ENCODE data around the gene OR5A1. TPM values are rescaled to one million over a fixed set of nuclear protein-coding genes. Genes with fewer than 3 reads are reported as not detected.

OR5A1 gene
- not detected in 2 replicates for total RNA-seq (2014; rRNA removed; shearing (Covaris generic))

DNA sequence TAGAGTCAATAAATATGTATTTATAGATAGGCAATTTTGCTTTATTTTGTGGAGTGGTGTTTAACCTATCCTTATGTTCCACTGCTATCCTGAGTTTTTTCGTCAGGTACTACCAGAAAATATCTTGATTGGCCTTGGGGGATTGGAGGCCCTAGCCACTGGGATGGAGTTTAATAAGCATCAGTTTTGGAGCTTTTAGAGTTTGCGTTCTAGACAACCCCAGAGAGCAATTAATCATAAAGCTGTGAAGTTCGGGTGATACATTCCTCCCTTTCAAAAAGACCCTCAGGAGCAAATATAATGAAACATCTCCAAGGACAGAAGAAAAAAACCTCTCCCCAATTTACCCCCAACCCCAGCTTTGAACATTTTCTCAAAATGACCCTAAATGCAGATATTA lies at the start of gene OR5A1:
Gene OR5A1, plus strand, starts transcription at position 301 of the 400 bp plus-strand sequence. CDS start 6,700 bp downstream, outside the sequence.
- Histone ChIP-seq H3K36me3 (no peaks in the 10 kb centered on the region), H3K4me1 (no peaks in the 10 kb centered on the region)
- DNase-seq = no peak

DNA sequence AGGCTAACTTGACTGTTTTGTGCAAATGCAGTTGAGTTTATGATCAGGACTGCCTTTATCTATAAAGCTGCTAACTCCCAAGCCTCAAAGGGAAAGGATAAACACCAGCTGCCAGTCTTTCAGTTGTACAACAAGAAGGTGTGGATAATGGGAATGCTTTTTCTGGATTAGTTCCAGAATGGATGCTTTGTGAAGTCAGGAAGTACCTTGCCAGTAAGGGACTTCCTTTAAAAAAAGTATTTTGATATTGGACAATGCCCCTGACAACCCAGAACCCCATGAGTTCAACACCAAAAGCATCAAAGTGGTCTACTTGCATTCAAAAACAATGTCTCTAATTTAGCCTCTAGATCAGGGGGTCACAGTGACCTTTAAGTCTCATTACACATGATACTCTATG lies 42.1 kb upstream of the OR5A1 start:
- Histone ChIP-seq H3K27me3 (no peaks in the 10 kb centered on the region), H3K27ac (no peak overlapping the region), H3K9me3 (replicated peaks) (no peaks in the 10 kb centered on the region), H3K4me3 (no peak overlapping the region), H3K36me3 (no peaks in the 10 kb centered on the region), H3K4me1 (no peaks in the 10 kb centered on the region)
- no peak for DNase-seq

More for the DNA sequence above, at the start of gene OR5A1:
- no peak within 1 kb of the TSS for H3K4me3 ChIP-seq
- H3K27ac ChIP-seq = no peak within 1 kb of the TSS
- H3K27me3 ChIP-seq = no peaks in the 10 kb centered on the region; the same call in 1 of the 2 replicates
- H3K9me3 ChIP-seq (replicated peaks) = no peaks in the 10 kb centered on the region

DNA sequence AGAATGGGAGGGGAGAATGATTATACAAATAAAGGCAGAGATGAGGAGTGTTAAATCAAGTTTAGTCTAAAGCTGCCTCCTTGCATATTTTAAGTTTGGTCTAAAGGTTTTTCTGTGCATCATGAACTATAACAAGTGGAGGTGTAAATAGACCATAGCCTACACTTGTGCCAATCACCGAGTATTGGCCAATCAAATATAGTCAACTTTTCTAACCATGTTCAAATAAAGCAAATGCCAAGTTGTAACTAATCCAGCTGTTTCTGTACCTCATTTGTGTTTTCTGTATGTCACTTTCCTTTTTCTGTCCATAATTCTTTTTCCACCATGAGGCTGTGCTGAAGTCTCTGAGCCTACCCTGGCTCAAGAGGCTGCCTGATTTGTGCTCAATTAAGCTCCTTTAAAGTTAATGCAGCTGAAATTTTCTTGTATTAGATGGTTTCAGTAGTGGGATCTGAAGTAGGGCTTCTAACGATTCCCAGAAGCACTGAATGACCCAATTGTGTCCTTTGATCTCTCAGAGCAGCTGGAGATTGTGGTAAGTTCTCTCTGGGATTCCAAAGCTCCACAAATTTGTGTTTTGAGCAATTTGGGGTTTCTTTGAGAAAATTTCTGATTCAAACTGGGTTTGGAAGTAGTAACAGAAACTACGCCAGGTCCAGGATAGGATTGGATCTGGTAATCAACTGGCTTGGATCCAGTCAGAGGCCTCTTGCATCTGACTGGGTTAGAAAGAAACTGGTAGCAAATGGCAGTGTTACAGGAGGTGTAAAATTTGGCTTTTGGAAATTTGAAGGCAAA lies 35.6 kb upstream of the OR5A1 start:
- H3K27ac ChIP-seq = no peak overlapping the region
- DNase-seq = peak in 1 of 2 experiments; percentile 5
- H3K27me3 ChIP-seq = no peaks in the 10 kb centered on the region
- H3K4me1 ChIP-seq = no peaks in the 10 kb centered on the region
- no peaks in the 10 kb centered on the region for H3K36me3 ChIP-seq
- H3K9me3 ChIP-seq (replicated peaks) = no peaks in the 10 kb centered on the region
- no peak overlapping the region for H3K4me3 ChIP-seq

DNA sequence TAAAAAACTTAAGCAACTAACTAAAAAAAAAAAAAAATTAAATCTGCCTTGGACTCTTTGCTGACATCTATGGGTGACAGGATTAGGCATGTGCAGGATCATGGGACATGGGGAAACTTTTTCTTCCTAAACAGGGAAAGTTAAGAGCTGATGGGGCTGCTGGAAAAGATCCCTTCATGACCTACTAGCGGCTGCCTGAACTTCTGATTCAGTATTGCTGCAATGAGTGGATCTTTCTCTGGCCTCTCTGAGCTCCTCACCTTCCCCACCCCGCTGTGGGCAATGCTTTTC lies 35.1 kb upstream of the OR5A1 start:
- Histone ChIP-seq H3K9me3 (replicated peaks) (no peaks in the 10 kb centered on the region), H3K4me1 (no peaks in the 10 kb centered on the region), H3K36me3 (no peaks in the 10 kb centered on the region), H3K27me3 (no peaks in the 10 kb centered on the region), H3K27ac (no peak overlapping the region), H3K4me3 (no peak overlapping the region)
- no peak for DNase-seq

DNA sequence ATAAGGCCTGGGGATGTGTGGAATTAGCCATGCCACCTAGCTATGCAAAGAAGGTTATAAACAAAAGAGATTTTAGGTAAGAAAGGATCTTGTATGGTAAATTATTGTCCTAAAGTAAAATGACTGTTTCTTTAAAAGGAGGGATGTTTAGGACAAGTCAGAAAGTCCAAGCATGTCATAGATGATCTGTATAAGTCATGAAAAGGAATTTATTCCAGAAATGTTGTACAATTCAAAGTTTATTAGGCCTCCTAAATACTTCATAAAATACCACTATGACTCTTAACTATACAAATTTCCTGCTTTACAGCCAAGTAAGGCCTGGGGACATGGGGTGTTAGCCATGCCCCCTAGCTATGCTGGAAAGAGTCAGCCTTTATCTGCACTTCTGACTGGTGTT lies 32.7 kb upstream of the OR5A1 start:
- H3K4me3 ChIP-seq = no peak overlapping the region
- H3K4me1 ChIP-seq = no peaks in the 10 kb centered on the region
- no peaks in the 10 kb centered on the region for H3K27me3 ChIP-seq
- no peak overlapping the region for H3K27ac ChIP-seq
- no peak for DNase-seq
- H3K36me3 ChIP-seq = no peaks in the 10 kb centered on the region
- H3K9me3 ChIP-seq (replicated peaks) = no peaks in the 10 kb centered on the region

DNA sequence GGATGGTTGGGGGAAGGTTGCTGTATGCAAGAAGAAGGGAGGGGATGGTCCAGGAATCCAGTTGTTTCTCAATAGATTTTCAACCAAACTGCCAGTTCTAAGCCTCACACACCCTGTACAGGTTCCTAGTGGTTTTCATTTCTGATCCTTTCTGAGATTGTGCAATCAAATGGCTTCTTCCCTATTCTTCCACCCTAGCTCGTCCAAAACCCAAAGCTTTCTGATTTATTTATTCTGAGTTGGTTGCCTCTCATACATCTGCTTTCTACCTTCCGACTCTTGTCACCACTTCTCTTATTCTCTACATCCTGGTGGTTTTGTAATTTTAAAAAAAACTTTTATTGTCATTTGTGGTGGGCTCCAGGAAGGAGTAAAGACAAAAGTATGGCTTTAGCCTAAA lies 22.6 kb upstream of the OR5A1 start:
- Histone ChIP-seq H3K27ac (no peak overlapping the region), H3K36me3 (no peaks in the 10 kb centered on the region), H3K4me3 (no peak overlapping the region), H3K27me3 (no peaks in the 10 kb centered on the region), H3K4me1 (no peaks in the 10 kb centered on the region), H3K9me3 (replicated peaks) (no peaks in the 10 kb centered on the region)
- no peak for DNase-seq

DNA sequence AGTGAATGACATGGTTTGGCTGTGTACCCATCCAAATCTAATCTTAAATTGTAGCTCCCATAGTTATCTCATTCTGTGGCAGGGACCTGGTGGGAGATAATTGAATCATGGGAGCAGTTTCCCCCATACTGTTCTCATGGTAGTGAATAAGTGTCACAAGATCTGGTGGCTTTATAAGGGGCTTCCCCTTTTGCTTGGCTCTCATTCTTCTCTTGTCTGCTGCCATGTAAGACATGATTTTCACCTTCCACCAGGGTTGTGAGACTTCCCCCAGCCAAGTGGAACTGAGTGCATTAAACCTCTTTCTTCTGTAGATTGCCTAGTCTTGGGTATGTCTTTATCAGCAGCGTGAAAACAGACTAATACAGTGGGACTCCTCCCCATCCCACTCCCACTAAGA lies 21.2 kb upstream of the OR5A1 start:
- no peaks in the 10 kb centered on the region for H3K9me3 ChIP-seq (replicated peaks)
- no peaks in the 10 kb centered on the region for H3K36me3 ChIP-seq
- no peak for DNase-seq
- H3K4me3 ChIP-seq = no peak overlapping the region
- no peaks in the 10 kb centered on the region for H3K4me1 ChIP-seq
- H3K27ac ChIP-seq = no peak overlapping the region
- no peaks in the 10 kb centered on the region for H3K27me3 ChIP-seq

DNA sequence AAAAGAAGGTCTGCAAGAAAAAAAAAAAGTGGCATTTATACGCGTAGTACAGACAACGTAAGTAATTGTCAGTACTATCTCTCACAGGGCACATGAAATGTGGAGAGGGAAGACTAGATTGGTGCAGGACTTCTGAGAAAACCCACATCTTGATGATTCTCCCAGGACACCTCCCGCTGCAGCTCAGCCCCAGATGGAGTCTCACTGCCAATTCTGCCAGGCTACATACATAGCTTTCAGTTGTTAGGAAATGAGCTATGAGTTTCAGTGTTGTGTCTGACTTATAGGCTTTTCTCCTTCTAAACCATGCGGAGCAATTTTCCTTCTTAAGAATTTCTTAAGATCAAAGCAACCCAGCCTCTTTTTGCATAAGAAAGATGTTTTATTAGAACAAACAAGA lies 19.7 kb upstream of the OR5A1 start:
- DNase-seq = no peak

DNA sequence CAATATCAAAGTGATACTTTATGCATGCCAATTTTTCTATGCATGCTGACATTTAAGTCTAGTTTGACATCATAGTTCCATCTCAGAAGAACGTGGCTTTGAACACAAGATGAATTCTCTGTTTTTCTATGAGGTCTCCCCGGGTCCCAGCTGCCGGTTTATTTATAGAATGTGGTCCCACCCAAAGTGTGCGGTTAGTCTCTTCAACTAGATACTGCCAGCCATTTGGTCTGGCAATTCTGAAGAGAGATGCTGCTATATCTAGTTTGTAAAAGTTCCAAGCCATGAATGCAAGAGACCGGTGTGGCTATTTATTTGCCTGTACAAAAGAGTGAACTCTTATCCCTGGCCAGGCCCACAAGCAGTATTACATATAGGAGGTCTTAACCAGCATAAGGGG lies 19.2 kb upstream of the OR5A1 start:
- H3K27me3 ChIP-seq = no peaks in the 10 kb centered on the region
- no peaks in the 10 kb centered on the region for H3K9me3 ChIP-seq (replicated peaks)
- H3K27ac ChIP-seq = no peak overlapping the region
- no peaks in the 10 kb centered on the region for H3K36me3 ChIP-seq
- no peak overlapping the region for H3K4me3 ChIP-seq
- H3K4me1 ChIP-seq = no peaks in the 10 kb centered on the region
- peak; percentile 2 to 11 for DNase-seq

More for the DNA sequence above, 19.7 kb upstream of the OR5A1 start:
- Histone ChIP-seq H3K4me1 (no peaks in the 10 kb centered on the region), H3K36me3 (no peaks in the 10 kb centered on the region), H3K9me3 (replicated peaks) (no peaks in the 10 kb centered on the region), H3K27me3 (no peaks in the 10 kb centered on the region), H3K27ac (no peak overlapping the region), H3K4me3 (no peak overlapping the region)

DNA sequence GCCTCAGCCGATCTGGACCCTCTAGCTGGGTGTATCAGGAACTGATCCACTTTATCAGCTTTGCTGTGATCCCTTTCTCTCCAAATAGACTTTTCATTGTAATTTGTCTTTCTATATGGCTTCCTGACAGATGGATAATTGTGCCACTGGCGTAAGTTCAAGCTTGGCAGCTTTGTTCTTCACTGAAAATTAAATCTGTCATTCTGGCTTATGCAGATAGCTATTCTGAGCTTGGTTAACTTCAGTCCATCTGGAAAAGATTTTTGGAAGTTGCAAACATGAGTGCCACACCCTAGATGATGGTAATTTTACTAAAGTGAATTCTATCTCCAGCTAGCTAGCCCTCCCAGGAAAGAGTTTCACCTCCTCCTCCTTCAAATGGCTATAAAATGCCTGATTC lies 18.1 kb upstream of the OR5A1 start:
- no peaks in the 10 kb centered on the region for H3K9me3 ChIP-seq (replicated peaks)
- H3K36me3 ChIP-seq = no peaks in the 10 kb centered on the region
- no peak overlapping the region for H3K4me3 ChIP-seq
- H3K27ac ChIP-seq = no peak overlapping the region
- no peaks in the 10 kb centered on the region for H3K4me1 ChIP-seq
- DNase-seq = no peak
- H3K27me3 ChIP-seq = no peaks in the 10 kb centered on the region

DNA sequence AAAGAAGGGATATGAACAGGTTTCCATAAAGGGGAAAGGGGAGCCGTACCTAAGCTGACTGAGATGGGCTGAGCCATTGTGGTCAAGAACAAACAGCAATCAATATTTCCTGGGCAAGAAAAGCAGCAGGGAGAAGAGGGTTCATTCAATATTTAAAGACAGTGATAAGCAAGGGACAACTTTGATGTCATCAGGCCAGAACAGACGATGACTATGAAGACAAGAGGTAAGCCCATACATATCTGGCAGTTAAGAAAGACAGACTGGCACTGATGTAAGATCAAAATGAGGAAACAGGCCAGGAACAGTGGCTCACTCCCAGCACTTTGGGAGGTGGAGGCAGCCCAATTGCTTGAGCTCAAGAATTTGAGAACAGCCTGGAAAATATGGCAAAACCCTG lies 12.4 kb upstream of the OR5A1 start:
- Histone ChIP-seq H3K27me3 (no peaks in the 10 kb centered on the region), H3K36me3 (no peaks in the 10 kb centered on the region)
- DNase-seq = no peak

DNA sequence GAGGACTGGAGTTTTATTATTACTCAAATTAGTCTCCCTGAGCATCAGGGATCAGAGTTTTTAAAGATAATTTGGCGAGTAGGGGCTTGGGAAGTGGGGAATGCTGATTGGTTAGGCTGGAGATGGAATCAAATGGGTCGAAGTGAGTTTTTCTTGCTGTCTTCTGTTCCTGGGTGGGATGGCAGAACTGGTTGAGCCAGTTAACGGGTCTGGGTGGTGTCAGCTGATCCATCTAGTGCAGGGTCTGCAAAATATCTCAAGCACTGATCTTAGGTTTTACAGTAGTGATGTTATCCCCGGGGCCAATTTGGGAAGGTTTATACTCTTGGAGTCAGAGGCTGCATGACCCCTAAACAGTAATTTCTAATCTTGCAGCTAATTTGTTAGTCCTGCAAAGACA lies 11.1 kb upstream of the OR5A1 start:
- DNase-seq = no peak
- no peak overlapping the region for H3K27ac ChIP-seq
- H3K4me1 ChIP-seq = no peaks in the 10 kb centered on the region
- no peaks in the 10 kb centered on the region for H3K36me3 ChIP-seq
- H3K27me3 ChIP-seq = no peaks in the 10 kb centered on the region
- no peaks in the 10 kb centered on the region for H3K9me3 ChIP-seq (replicated peaks)
- no peak overlapping the region for H3K4me3 ChIP-seq

More for the DNA sequence above, 12.4 kb upstream of the OR5A1 start:
- H3K9me3 ChIP-seq (replicated peaks) = no peaks in the 10 kb centered on the region
- no peak overlapping the region for H3K4me3 ChIP-seq
- no peaks in the 10 kb centered on the region for H3K4me1 ChIP-seq
- no peak overlapping the region for H3K27ac ChIP-seq

DNA sequence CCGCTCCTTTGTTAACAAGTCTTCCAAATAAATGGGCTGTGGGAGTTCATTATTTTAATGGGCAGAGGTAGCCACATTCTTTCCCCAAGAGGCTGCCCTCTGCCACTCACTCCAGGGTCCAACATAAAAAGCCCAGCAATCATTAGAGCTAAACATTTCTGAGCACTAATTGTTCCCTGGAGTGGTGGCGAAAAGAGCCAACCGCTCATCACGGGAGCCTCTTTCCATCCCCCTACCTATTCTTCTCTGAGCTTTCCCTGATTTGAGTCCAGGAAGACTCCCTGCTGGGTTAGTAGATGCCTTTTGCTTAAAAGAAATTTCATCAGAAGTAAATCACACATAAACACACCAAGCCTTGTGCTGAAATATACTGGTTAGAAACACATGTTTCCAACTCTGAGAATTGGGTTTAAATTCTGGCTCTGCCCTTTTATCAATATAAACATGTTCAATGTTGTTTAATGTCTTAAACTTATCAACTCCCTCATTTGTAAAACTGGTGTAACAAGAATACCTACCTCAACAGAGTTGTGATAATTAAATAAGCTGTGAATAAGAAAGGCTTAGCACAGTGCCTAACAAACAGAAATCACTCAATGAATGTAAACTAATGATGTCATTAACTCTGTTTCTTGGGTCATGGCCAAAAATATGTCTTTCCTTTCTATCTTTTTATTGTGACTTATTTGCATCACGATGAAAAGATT lies 9.8 kb upstream of the OR5A1 start, which contains the start of gene OR5A2:
Gene OR5A2, minus strand, starts transcription at position 53 of the 707 bp plus-strand sequence. CDS start 3,460 bp downstream, outside the sequence.
- Histone ChIP-seq H3K36me3 (no peaks in the 10 kb centered on the region), H3K27me3 (no peaks in the 10 kb centered on the region), H3K9me3 (replicated peaks) (no peaks in the 10 kb centered on the region), H3K4me1 (no peaks in the 10 kb centered on the region), H3K27ac (no peak within 1 kb of the TSS), H3K4me3 (no peak within 1 kb of the TSS)
- DNase-seq = no peak

DNA sequence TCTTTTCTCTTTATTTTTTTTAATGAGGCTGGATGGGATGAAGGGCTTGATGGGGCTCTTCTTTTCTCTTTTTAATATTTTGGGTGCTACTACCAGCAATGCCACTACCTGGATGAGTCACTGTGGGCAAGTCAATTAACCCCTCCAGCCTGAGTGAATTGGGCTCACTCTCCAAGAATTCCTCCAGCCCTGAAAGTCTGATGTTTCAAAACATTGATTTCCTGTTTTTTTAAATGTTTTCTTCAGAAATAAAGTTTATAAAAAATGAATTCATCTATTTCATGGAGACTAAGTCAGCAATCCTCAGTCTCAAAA lies 9.2 kb upstream of the OR5A1 start:
- Histone ChIP-seq H3K27ac (no peak overlapping the region), H3K4me1 (no peaks in the 10 kb centered on the region), H3K27me3 (no peaks in the 10 kb centered on the region), H3K36me3 (no peaks in the 10 kb centered on the region), H3K4me3 (no peak overlapping the region), H3K9me3 (replicated peaks) (no peaks in the 10 kb centered on the region)
- DNase-seq = no peak

DNA sequence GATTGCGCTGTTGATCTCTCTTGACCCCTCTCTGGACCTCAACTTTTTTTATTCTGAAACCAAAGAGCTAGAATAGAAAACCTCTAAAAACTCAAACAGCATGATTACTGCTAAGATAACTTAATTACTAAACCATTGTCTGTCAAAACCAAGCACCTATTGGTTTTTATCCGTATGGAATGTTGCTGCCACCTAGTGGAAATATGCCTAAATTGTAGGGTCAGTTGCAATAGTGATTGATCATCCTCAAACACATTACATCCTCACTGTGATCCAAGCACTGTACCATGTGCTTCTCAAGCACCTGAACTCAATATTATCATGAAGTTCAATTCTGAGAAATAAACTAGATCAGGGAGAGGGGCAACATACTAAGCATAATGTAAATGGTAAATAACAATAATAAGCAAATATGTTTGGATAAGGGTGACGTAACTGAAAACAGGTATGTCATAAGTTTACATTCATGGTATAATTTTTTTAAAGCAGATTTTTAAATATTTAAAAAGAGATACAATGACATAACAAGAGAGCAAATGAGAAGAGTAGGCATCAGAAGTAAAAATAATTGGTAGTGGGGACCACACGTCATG lies 6.2 kb upstream of the OR5A1 start:
- Histone ChIP-seq H3K4me3 (no peak overlapping the region), H3K9me3 (replicated peaks) (no peaks in the 10 kb centered on the region), H3K36me3 (no peaks in the 10 kb centered on the region), H3K27me3 (no peaks in the 10 kb centered on the region), H3K4me1 (no peaks in the 10 kb centered on the region), H3K27ac (no peak overlapping the region)
- peak; percentile 28 to 72 for DNase-seq
